Kidney epithelial cell (primary cell): ENCODE data around the gene FAAH. TPM values are rescaled to one million over a fixed set of nuclear protein-coding genes. Genes with fewer than 3 reads are reported as not detected.

Experiments
- DNase-seq: peaks from one replicate; pipeline ENCODE4 v3.0.0-alpha.2; 2010; ENCODE audit warnings: low read depth
- H3K27me3 ChIP-seq: 2 replicates; pipeline ENCODE4 v1.6.0; 2011; ENCODE audit warnings: low read length; ENCODE audit not compliant: control insufficient read depth, insufficient read depth
- H3K36me3 ChIP-seq: 2 replicates; pipeline ENCODE4 v1.5.1; 2011; ENCODE audit warnings: low read length; ENCODE audit not compliant: control insufficient read depth, insufficient read depth
- H3K4me3 ChIP-seq: 2 replicates; pipeline ENCODE4 v1.5.1; 2011; ENCODE audit warnings: low read depth, mild to moderate bottlenecking, control low read depth, low read length
- CTCF ChIP-seq: IDR thresholded peaks from 2 replicates; pipeline ENCODE4 v1.5.1; 2011; ENCODE audit warnings: mild to moderate bottlenecking, moderate library complexity, low read length, control low read depth, inconsistent platforms; ENCODE audit not compliant: insufficient read depth, poor library complexity, severe bottlenecking
- total RNA-seq: library from RNA; depleted of rRNA; stranded (reverse); fragments of >200 nt; gene quantifications from 2 replicates; pipeline ENCODE4 v1.2.3, GENCODE V29; 2015

Gene FAAH
- total RNA-seq, 1 donor from 2014 or later = 8.5 TPM

GRCh38 chr1:46447499-46448108 is 53.5 kb downstream of the FAAH start:
- Histone ChIP-seq H3K27me3 (peaks cover 55% of the 10 kb centered on the region), H3K36me3 (no peaks in the 10 kb centered on the region), H3K4me3 (no peak overlapping the region)
- TF ChIP-seq CTCF = no peak
- DNase-seq = no peak

- Histone ChIP-seq H3K36me3 (no peaks in the 10 kb centered on the region), H3K4me3 (peak overlapping the region; percentile 10), H3K27me3 (peaks cover 61% of the 10 kb centered on the region)
- no peak for DNase-seq
- TF ChIP-seq CTCF = no peak
Observed at GRCh38 chr1:46448109-46448911, 54.2 kb downstream of the FAAH start.

GRCh38 chr1:46449223-46450159 is 55.4 kb downstream of the FAAH start:
- Histone ChIP-seq H3K27me3 (peaks cover 70% of the 10 kb centered on the region), H3K36me3 (no peaks in the 10 kb centered on the region), H3K4me3 (no peak overlapping the region)
- DNase-seq = no peak
- TF ChIP-seq CTCF = no peak

GRCh38 chr1:46450160-46450517 is 56.0 kb downstream of the FAAH start:
- H3K36me3 ChIP-seq = no peaks in the 10 kb centered on the region
- TF ChIP-seq CTCF = no peak
- no peak for DNase-seq
- no peak overlapping the region for H3K4me3 ChIP-seq
- H3K27me3 ChIP-seq = peaks cover 75% of the 10 kb centered on the region

GRCh38 chr1:46451948-46452930 is 58.1 kb downstream of the FAAH start:
- Histone ChIP-seq H3K4me3 (no peak overlapping the region), H3K27me3 (peaks cover 65% of the 10 kb centered on the region), H3K36me3 (no peaks in the 10 kb centered on the region)
- DNase-seq = no peak
- TF ChIP-seq CTCF = no peak
